A673 (cell line): ENCODE measurements around the gene FBN3.

Experiments used
- CTCF ChIP-seq: fragments of 300-800, 200-600 bp; sonication (generic); conservative IDR thresholded peaks from 2 replicates; pipeline ENCODE4 v1.5.1; 2017; ENCODE audit warnings: low read depth, mild to moderate bottlenecking, antibody characterized with exemption, low read length, moderate library complexity, mixed read lengths
- EZH2 ChIP-seq: fragments of 200-600 bp; sonication (generic); IDR thresholded peaks from 2 replicates; pipeline ENCODE4 v1.6.1; 2017; ENCODE audit warnings: borderline replicate concordance, low read depth, mild to moderate bottlenecking, mixed read lengths, antibody characterized with exemption, low read length; ENCODE audit not compliant: poor library complexity, severe bottlenecking

- TF ChIP-seq CTCF = no peak
- no peak for TF ChIP-seq EZH2
Observed at GRCh38 chr19:8149261-8150094, at the start of gene FBN3.
